Head of caudate nucleus (tissue), 42 donors: ENCODE data around the gene SLC13A5.
A peak's percentile ranks its signal among the peaks of the same experiment; 100 is the strongest.
"Not testable (repeated sequence)": the region's sequence is repeated elsewhere in the genome, so short reads cannot be mapped to it uniquely, and the experiment has no call there.

Experiments used
- DNase-seq, 42 donors: peaks; one replicate each; pipeline versions ENCODE4 v3.0.0 to v3.0.0-alpha.2; 2020 to 2021; ENCODE audit warnings: mixed read lengths in 7 of 42
- intact Hi-C: fragments of 100-400 bp; cut with DNase I; formaldehyde crosslinking; loops from one replicate; pipeline ENCODE4 v1.15.0; 2022

SLC13A5 gene

DNA sequence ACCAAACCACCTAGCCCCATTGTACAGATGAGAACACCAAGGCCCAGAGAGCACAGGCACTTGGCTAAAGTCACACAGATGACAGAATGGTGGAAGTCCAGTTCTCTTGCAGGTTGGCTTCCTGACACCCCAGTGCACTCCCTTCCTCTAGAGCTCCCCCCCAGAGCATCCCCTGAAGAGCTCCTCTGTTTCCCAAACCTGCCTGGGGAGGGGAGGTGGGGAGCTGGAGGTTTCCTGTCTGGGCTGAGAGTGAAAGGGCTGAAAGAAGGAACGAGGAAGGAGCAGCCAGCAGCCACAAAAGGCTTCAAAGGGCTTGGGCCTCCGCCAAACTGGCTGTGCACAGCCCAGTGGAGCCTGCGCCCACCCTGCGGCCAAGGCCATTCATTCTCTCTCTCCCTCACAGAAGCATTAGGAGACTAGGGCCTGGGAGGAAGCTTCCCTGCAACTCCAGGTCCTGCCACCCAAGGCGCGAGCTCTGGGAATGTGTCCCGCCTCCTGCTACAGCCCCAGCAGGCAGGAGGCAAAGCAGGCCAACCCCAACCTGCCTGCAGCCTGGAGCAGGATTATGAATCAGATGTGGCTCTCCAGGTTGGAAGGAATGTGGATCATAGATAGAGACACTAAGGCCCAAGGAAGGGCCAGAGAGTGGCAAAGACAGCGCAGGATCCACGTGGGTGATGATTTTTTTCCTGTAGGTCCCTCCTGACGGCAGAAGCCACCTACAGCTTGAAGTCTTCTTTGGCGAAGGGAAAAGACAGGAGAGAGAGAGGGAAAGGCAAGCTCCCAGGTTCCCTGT lies 913 bp downstream of the SLC13A5 start:
- DNase-seq: peak; percentile 8 to 81 (median 58)
- intact Hi-C loops: no loop called here

DNA sequence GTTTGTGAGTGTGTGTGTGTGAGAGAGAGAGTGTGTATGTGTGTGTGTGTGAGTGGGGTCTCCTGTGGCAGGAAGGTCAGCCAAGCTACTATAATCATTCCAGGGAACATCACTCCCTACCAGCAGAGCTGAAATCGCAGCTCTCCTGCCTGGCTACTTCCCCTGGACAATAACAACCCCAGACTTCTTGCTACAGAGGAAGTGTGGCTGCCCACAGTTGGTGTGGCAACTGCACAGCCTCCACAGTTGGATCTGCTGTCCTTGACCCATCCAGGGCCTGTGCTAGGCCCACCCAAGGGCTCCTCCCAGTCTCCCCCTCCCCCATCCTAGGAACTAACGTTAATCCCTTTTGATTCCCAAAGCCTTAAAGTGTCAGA lies 1.5 kb downstream of the SLC13A5 start:
- DNase-seq: no peak
- intact Hi-C loops: no loop called here

- intact Hi-C loops: no loop called here
- DNase-seq: peak in 33 of 42 donors; percentile 13 to 73 (median 33)
Observed at GRCh38 chr17:6711081-6711674, 2.0 kb downstream of the SLC13A5 start.

DNA sequence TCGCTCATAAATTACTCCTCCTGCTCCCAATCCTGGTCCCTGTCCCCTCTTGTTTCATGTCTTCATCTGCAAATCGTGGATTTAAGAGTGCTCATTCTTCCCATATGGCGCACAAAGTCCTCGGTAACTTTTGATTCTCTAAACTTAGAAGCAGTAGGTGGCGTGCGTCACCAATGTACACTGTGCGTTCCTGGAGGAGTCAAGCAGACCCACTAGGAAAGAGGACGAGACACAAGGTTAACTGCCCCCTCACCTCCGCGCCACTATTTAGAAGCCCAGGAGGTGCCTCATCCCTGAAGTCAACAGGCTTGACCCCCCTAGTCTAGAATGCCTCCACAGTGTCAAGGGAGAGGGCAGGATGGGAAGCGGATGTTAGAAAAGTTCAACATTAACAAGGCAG lies 2.9 kb downstream of the SLC13A5 start:
- peak in 4 of 42 donors; percentile 14 to 47 (median 19) for DNase-seq
- intact Hi-C loops: no loop called here

DNA sequence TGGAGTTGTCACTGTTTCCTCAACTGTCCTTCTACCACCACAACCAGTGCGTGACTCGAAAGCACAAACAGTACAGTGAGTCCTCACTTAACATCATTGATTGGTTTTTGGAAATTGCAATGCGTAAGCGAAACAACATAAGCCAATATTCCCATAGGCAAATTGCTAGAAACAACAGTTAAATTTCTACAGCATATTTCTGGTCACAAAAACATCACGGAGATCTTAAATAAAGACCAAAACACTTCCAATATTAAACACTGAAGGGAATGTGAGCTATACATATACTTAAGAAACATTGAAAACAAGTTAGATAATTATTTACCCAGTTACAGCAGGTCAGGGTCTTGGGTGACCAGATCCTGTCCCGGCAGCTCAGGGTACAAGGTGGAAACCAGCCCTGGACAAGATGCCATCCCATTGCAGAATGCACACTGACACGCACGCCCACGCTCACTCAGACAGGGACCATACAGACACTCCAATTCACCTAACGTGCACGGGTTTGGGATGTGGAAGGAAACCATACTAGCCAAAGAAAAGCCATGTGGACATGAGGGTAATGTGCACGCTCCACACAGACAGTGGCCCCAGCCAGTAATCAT lies 4.7 kb downstream of the SLC13A5 start:
- intact Hi-C loops: no loop called here
- peak in 3 of 42 donors; percentile 6 to 18 (median 12) for DNase-seq

DNA sequence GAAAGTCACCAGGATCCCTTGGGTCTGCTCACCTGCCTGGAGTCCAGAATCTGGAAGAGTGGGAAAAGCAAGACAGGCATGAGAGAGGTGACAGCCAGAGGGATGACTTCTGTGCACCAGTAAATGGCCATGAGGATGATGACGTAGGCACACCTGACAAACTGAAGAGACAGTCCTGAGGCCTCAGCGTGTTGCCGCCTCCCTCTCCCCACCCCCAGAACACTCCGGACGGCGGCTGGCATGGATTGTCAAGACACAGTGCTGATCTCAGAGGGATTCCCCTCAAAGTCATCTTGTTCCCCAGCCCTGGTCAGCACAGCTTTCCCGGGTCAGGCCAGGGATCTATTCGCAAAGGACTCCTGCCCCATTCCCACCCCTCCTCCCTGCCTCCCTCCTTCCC lies 6.2 kb downstream of the SLC13A5 start:
- DNase-seq: peak in 2 of 42 donors; percentile 4 to 5
- intact Hi-C loops: no loop called here

GRCh38 chr17:6706499-6706898 lies 6.7 kb downstream of the SLC13A5 start:
- DNase-seq: peak in 1 of 42 donors; percentile 9
- intact Hi-C loops: no loop called here

DNA sequence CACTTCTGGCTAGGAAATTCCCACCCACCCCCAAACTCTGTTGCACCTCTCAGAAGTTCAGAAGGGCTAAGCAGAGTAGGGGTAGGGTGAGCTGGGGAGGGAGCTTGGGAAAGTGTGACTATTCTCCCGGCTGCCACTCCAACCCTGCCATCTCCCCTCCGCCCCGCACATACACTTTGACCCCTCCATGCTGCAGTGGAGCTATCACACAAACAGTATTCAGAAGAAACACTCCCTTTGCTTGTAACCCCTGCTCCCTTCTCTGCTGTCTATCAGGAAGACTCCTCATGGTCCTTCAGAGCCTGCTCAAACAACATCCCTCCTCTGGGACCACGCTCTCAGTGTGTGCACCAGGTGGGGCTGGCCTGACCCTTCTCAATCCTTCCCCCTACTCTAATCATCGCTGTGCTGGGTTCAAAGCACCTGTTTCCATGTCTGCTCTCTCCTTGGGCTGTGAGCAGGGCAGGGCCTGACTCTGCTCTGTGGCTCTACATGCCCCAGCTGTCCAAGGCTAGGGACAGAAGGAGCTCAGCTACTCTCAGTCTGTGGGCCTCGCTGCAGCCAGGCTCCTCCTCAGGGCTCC lies 8.6 kb downstream of the SLC13A5 start:
- intact Hi-C loops: no loop called here
- DNase-seq: no peak

GRCh38 chr17:6703751-6704150 lies 9.4 kb downstream of the SLC13A5 start:
- no peak for DNase-seq
- intact Hi-C loops: no loop called here

DNA sequence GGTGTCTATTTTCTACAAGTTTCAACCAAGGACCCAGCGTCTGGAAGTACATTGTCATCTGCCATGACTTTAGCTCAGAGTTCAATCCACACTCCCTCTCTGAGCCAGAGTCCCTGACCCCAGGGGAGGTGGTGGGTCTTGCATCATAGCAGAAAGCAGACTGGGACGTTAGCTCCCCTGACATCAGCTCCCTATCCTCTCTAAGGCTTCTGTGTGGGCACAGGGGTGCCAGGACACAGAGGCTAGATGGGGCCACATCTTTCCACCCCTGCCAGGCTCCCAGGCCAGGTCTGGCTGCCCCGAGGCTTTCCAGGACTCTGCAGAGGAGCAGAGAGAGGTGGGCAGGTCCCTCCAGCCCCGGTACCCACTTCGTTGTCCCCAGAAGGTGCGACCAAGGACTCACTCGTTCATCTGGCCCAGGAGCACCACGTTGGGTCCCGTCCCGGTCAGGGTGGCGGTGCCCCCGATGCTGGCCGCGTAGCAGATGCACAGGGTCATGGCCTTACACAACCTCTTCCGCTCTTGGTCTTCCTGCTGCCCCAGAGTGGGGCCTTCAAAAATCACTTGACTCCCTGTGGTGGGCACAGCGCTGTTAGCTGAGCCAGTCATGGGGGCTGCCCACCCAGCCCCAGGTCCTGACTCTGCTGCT lies 10.5 kb downstream of the SLC13A5 start:
- intact Hi-C loops: no loop called here
- no peak for DNase-seq

GRCh38 chr17:6701719-6702118 lies 11.4 kb downstream of the SLC13A5 start:
- peak in 3 of 42 donors; percentile 6 to 29 (median 10) for DNase-seq
- intact Hi-C loops: no loop called here

GRCh38 chr17:6700948-6701307 lies 12.2 kb downstream of the SLC13A5 start:
- intact Hi-C loops: no loop called here
- no peak for DNase-seq

GRCh38 chr17:6699997-6700947 lies 12.9 kb downstream of the SLC13A5 start:
- no peak for DNase-seq
- intact Hi-C loops: no loop called here

DNA sequence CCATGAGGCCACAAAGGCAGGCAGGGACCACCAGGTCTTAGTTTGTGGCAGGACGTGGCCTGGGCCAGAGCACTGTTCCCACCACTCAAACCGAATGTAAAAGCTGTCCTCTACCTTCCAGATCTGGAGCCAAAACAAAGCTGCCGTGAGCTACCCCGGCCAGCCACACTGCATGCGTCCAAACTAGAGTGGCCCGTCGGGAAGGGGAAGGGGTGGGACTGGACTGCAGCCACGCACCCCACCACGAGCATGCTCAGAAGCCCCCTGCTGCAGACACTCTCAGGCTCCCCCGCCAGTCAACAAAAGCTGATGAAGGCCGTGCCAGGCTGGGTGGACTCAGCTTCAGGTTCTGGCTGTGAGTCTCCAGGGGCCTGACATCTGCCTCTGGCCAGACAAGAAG lies 15.2 kb downstream of the SLC13A5 start:
- intact Hi-C loops: no loop called here
- no peak for DNase-seq

- intact Hi-C loops: no loop called here
- DNase-seq: no peak
Observed at GRCh38 chr17:6696906-6697305, 16.3 kb downstream of the SLC13A5 start.

DNA sequence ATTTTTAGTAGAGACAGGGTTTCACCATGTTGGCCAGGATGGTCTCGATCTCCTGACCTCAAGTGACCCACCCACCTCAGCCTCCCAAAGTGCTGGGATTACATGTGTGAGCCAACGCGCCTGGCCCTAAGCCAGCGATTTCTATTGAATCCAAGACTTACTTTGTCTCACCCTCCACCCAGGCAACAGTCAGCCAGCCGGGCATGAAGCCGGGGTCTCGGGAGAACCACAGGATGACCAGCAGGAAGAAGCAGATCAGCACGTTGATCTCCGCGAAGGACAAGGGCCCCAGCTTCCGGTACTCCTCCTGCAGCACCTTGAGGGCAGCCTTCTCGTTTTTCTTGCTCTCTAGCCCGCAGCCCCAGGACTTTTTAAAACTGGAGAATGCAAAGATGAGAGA lies 17.6 kb downstream of the SLC13A5 start:
- intact Hi-C loops: no loop called here

GRCh38 chr17:6695051-6695450 lies 18.1 kb downstream of the SLC13A5 start:
- intact Hi-C loops: no loop called here
- DNase-seq: no peak

More for the DNA sequence above, 17.6 kb downstream of the SLC13A5 start:
- DNase-seq: no peak

DNA sequence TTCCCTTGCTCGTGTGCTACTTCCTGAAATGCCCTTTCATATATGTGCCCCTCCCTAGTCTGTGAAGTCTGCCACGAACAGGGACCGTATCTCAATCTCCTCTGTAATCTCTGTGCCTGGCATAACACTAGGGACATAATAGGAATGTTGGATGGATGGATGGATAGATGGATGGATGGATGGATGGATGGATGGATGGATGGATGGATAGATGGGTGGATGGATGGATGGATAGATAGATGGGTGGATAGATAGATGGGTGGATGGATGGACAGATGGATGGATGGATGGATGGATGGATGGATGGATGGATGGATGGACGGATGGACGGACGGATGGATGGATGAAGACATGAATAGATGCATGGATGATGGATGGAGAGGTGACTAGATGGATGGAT lies 21.2 kb downstream of the SLC13A5 start:
- DNase-seq: not testable (repeated sequence)

DNA sequence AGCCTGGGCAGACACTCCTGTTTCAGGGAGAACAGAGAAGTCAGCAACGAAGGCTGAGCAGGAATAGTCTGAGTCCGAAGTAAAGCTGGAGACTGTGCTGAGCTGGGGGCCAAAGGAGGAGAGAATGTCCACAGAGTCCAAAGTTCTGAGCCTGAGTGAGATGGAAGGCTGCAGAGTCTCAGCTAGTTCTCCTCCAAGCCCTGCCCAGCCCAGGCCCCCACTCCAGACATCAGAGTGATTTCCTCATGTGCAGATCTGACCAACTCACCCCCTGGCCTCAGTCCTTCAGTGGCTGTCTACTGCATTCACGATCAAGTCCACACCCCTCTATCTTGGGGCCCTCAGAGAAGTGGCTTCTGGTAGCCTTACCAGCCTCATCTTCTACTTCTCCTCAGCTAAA lies 21.6 kb downstream of the SLC13A5 start:
- intact Hi-C loops: no loop called here
- no peak for DNase-seq

More for the DNA sequence above, 21.2 kb downstream of the SLC13A5 start:
- intact Hi-C loops: not testable (repeated sequence)
